Measurements from ENCODE around the gene PTGES3. TPM values are rescaled to one million over a fixed set of nuclear protein-coding genes. Genes with fewer than 3 reads are reported as not detected.

The PTGES3 gene
- total RNA-seq, 1 donor = 96.7 TPM

DNA sequence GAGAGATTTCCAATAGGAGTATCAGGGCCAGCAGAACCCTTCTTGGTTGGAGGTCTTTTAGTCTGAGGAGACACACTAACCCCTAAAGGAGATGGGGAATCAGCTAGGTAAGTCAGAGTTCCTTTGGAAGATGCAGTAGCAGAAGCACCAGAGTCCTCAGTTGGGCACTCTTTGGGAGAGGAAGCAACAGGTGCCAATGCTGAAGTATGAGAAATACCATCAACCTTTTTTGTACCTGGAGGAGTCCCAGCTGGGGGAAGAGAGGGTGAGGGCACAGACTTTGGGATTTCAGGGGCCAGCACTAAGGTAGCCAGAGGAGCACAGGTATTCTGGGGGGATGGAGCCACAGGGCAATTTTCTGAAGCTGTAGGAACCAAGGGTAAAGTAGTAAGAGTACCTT, 31.0 kb upstream of the PTGES3 start:
- no peak for DNase-seq (ENCODE audit: low read depth)
- H3K4me3 ChIP-seq (ENCODE audit: low read depth, low read length) = no peak overlapping the region
- TF ChIP-seq, protein P1, sequence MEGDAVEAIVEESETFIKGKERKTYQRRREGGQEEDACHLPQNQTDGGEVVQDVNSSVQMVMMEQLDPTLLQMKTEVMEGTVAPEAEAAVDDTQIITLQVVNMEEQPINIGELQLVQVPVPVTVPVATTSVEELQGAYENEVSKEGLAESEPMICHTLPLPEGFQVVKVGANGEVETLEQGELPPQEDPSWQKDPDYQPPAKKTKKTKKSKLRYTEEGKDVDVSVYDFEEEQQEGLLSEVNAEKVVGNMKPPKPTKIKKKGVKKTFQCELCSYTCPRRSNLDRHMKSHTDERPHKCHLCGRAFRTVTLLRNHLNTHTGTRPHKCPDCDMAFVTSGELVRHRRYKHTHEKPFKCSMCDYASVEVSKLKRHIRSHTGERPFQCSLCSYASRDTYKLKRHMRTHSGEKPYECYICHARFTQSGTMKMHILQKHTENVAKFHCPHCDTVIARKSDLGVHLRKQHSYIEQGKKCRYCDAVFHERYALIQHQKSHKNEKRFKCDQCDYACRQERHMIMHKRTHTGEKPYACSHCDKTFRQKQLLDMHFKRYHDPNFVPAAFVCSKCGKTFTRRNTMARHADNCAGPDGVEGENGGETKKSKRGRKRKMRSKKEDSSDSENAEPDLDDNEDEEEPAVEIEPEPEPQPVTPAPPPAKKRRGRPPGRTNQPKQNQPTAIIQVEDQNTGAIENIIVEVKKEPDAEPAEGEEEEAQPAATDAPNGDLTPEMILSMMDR (IDR thresholded peaks at IDR 0.05; ENCODE audit: insufficient read depth, low read depth, low read length) = no peak

DNA sequence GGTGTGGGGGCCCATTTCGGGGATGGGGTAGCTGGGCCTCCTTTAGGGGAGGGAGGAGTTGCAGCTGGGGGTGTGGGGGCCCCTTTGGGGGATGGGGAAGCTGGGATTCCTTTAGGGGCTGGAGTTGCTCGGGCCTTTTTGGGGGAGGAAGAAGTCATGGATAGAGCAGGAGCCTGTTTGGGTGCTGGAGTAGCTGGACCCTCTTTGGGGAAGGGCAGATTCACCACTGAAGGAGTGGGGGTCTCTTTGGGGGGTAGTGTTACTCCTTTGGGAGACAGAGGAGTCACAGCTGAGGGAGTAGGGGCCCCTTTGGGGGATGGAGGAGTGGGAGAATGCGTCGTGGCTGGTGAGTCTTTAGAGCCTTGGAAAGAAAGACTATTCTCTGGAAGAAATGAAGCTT, 30.6 kb upstream of the PTGES3 start:
- H3K4me3 ChIP-seq (ENCODE audit: low read depth, low read length) = no peak overlapping the region
- no peak for DNase-seq (ENCODE audit: low read depth)
- TF ChIP-seq, protein P1 (IDR thresholded peaks at IDR 0.05; ENCODE audit: insufficient read depth, low read depth, low read length) = no peak

DNA sequence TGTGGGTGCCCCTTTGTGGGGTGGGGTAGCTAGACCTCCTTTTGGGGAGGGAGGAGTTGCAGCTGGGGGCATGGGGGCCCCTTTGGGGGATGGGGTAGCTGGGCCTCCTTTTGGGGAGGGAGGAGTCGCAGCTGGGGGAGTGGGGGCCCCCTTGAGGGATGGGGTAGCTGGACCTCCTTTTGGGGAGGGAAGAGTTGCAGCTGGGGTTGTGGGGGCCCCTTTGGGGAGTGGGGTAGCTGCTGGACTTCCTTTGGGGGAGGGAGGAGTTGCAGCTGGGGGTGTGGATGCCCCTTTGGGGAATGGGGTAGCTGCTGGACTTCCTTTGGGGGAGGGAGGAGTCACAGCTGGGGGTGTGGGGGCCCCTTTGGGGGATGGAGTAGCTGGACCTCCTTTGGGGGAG, 30.1 kb upstream of the PTGES3 start:
- TF ChIP-seq, protein P1 (IDR thresholded peaks at IDR 0.05; ENCODE audit: insufficient read depth, low read depth, low read length) = no peak
- no peak overlapping the region for H3K4me3 ChIP-seq (ENCODE audit: low read depth, low read length)
- no peak for DNase-seq (ENCODE audit: low read depth)

DNA sequence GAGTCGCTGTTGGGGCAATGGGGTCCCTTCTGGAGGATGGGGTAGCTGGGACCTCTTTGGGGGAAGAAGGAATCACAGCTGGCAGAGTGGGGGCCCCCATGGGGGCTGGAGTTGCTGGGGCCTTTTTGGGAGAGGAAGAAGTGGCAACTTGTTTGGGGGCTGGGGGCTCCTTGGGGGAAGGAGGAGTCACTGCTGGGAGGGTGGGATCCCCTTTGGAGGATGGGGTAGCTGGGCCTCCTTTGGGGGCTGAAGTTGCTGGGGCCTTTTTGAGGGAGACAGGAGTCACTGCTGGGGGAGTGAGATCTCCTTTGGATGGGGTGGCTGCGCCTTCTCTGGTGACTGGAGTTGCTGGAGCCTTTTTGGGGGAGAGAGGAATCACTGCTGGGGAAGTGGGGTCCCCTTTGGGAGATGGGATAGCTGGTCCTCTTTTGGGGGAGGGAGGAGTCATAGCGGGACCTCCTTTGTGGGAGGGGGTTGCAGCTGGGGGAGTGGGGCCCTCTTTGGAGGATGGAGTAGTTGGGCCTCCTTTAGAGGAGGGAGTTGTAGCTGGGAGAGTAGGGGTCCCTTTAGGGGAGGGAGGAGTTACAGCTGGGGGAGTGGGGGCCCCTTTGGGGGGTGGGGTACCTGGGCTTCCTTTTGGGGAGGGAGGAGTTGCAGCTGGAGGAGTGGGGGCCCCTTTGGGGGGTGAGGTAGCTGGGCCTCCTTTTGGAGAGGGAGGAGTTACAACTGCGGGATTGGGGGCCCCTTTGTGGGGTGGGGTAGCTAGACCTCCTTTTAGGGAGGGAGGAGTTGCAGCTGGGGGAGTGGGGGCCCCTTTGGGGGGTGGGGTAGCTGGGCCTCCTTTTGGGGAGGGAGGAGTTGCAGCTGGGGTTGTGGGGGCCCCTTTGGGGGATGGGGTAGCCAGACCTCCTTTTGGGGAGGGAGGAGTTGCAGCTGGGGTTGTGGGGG, 29.1 kb upstream of the PTGES3 start:
- TF ChIP-seq, protein P1 (IDR thresholded peaks at IDR 0.05; ENCODE audit: insufficient read depth, low read depth, low read length) = no peak
- DNase-seq (ENCODE audit: low read depth) = no peak
- no peak overlapping the region for H3K4me3 ChIP-seq (ENCODE audit: low read depth, low read length)

DNA sequence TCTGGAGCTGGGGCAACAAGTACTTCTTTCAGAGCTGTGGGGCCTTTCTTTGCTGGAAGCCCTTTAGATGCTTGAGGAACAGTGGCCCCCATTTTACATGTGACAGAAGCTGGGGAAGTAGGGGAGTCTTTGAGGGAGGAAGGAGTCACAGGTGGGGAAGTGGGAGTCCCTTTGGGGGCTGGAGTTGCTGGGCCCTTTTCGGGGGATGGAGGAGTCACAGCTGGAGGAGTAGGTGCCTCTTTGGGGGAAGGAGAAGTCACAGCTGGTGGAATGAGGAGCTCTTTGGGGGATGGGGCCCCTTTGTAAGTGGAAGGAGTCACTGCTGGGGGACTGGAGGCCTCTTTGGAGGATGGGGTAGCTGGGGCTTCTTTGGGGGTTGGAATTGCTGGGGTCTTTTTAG, 28.4 kb upstream of the PTGES3 start:
- no peak overlapping the region for H3K4me3 ChIP-seq (ENCODE audit: low read depth, low read length)
- no peak for DNase-seq (ENCODE audit: low read depth)
- TF ChIP-seq, protein P1 (IDR thresholded peaks at IDR 0.05; ENCODE audit: insufficient read depth, low read depth, low read length) = no peak

DNA sequence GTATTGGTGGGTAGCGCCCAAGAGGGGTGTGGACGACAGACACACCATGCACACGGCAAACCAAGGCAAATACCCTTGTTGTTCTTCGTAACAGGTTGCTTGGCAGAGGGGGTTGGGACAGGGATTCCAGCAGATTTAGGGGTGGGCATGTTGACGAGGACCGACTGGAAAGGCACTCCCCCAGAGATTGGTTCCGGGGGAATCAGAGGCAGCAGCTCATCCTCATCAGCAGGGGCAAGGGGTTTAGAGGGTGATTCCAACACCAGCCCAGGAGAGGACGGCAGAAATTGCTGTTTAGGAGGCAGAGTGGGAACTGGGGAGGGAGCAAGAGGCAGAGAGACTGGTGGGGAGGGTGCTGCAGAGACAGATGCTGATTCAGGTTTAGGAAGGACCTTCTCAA, 27.7 kb upstream of the PTGES3 start:
- DNase-seq (ENCODE audit: low read depth) = no peak
- TF ChIP-seq, protein P1 (IDR thresholded peaks at IDR 0.05; ENCODE audit: insufficient read depth, low read depth, low read length) = no peak
- no peak overlapping the region for H3K4me3 ChIP-seq (ENCODE audit: low read depth, low read length)
